ENCODE data around the gene GRB10. TPM values are rescaled to one million over a fixed set of nuclear protein-coding genes. Genes with fewer than 3 reads are reported as not detected.

The GRB10 gene
- total RNA-seq, 2 donors from 2014 or later = 1.1 to 1.7 TPM

DNA sequence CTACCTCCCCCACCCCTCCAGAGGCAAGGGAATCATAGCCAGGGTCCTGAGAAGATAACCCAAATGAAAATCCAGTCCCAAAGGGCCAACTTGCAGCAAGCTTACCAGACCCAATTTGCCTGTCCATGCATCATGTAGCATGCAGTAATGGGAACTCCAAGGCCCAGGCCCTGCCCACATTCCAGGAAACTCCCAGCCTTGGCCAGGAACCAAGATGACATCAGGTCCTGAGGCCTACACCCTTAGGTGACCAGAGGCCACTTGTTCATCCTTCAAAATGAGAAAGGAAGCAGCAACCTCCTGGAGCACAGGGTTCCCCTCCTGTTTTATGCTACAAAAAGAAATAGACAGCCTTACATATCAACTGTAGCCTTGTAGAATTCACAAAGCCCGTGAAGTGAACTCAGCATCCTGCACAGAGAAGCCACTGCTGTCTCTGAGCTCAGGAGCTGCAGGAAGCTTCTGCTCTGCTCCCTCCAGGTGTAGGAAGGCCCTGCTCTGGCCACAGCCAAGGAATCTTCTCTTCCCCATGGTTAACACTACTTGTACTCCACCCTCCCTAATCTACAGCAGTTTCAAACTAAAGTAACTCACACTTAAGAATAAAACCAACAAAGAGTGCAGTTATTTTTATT is 30.3 kb upstream of the GRB10 start:
- Mint-ChIP-seq H3K4me1 (no peaks in the 10 kb centered on the region), H3K27me3 (peaks cover 9% of the 10 kb centered on the region), H3K9me3 (no peaks in the 10 kb centered on the region), H3K27ac (no peak overlapping the region), H3K4me3 (no peak overlapping the region), H3K36me3 (ENCODE audit: low read depth) (no peaks in the 10 kb centered on the region)
- no peak for ATAC-seq (replicated peaks)

DNA sequence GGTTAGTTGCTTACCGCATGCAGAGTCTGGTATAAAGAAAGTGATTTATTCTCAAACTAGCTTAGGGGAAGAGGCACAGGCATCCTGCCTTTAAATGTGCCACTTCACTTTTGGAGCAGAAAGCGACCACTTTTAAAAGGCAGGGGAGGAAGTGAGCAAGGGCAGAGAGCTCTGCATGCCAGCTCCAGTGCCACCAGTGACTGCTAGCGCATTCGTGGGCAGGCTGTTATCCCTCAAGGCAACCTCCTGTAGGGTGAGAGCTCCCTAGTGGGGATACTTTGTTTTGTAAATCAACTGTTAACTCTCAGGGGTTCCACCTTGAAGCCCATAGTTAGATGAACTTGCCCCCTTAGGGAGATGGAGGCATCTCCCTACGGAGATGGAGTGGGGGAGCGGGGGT is 29.4 kb upstream of the GRB10 start:
- Mint-ChIP-seq H3K9me3 (no peaks in the 10 kb centered on the region), H3K27ac (no peak overlapping the region), H3K4me1 (no peaks in the 10 kb centered on the region), H3K36me3 (ENCODE audit: low read depth) (no peaks in the 10 kb centered on the region), H3K27me3 (peaks cover 9% of the 10 kb centered on the region), H3K4me3 (no peak overlapping the region)
- ATAC-seq (replicated peaks) = no peak

DNA sequence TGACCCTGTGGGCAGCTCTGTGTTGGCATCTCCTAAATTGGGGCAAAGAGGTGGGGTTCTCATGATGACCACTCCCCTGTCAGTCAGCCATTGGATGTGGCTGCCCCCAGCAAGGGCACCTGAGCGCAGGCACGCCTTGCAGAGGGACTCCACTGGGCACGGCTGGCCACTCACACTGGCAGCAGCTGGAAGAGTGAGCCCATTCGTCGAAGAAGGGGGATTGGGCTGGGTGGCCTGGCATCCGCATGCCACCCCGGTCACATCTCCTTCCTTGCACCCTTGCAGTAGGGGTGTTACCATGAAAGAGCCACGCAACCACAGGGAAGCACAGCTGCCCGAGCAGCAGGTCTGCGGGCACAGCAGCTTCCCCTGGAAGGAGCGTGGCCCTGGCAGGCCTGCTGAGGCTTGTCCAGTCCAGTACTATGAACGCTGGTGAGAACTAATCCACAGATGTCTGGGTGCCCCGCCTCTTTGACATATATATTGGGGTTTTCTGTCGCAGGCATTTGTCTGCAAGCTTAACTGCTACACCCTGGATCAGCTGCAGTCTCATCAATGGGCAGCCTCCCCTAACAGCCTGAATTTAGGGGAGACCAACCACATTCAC is 25.7 kb upstream of the GRB10 start:
- Mint-ChIP-seq H3K36me3 (ENCODE audit: low read depth) (no peaks in the 10 kb centered on the region), H3K4me1 (no peaks in the 10 kb centered on the region), H3K4me3 (no peak overlapping the region), H3K27me3 (peaks cover 6% of the 10 kb centered on the region), H3K9me3 (no peaks in the 10 kb centered on the region), H3K27ac (no peak overlapping the region)
- ATAC-seq (replicated peaks) = no peak

DNA sequence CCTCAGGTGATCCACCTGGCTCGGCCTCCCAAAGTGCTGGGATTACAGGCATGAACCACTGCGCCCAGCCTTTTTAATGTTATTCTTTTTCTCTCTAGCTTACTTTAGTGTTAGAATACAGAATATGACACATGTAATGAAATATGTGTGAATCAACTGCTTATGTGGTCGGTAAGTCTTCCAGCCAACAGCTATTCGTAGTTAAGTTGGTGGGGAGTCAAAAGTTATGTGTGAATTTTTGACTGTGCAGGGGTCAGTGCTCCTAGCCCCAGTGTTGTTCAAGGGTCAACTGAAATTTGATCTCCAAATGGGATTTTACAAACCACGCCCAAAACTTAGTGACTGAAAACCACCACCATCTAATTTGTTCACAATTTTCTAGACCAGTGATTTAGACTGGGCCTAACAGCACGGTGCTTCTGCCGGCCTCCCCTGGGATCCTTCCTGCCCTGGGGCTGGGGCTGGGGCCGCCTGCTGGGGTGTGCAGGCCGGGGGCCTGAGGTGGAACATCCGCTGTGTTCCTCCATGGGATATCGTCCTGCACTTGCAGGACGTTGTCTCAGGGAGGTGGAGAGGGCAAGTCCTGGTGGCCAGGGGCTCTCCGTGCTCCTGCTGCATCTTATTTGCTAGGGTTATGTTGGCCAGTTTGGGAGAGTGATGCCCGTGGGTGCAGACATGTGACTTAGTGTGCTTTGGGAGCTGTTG is 24.5 kb upstream of the GRB10 start:
- H3K27me3 Mint-ChIP-seq = peaks cover 6% of the 10 kb centered on the region
- ATAC-seq (replicated peaks) = no peak
- no peaks in the 10 kb centered on the region for H3K9me3 Mint-ChIP-seq
- H3K27ac Mint-ChIP-seq = no peak overlapping the region
- no peaks in the 10 kb centered on the region for H3K36me3 Mint-ChIP-seq (ENCODE audit: low read depth)
- no peak overlapping the region for H3K4me3 Mint-ChIP-seq
- H3K4me1 Mint-ChIP-seq = no peaks in the 10 kb centered on the region

DNA sequence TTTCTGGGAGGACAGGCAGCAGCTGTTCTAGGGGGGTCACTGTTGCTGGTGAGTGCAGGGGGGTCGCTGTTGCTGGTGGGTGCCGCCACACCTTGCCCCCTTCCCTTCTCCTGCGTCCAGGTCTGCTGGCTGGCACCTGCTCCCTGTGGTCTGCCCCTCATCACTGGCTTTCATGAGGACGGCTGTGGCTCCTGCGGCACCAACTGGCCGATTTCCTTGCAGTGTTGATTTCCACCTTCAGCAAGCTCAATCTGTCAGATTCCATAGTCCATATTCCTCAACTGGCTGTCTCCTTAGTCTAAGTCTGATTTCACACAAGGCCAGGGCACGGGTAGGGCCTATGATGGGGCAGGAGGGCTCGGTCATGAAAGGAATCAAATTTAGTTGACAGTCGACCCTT is 23.4 kb upstream of the GRB10 start:
- Mint-ChIP-seq H3K9me3 (no peaks in the 10 kb centered on the region), H3K36me3 (ENCODE audit: low read depth) (no peaks in the 10 kb centered on the region), H3K4me3 (no peak overlapping the region), H3K4me1 (no peaks in the 10 kb centered on the region), H3K27me3 (peaks cover 10% of the 10 kb centered on the region), H3K27ac (no peak overlapping the region)
- ATAC-seq (replicated peaks) = no peak

DNA sequence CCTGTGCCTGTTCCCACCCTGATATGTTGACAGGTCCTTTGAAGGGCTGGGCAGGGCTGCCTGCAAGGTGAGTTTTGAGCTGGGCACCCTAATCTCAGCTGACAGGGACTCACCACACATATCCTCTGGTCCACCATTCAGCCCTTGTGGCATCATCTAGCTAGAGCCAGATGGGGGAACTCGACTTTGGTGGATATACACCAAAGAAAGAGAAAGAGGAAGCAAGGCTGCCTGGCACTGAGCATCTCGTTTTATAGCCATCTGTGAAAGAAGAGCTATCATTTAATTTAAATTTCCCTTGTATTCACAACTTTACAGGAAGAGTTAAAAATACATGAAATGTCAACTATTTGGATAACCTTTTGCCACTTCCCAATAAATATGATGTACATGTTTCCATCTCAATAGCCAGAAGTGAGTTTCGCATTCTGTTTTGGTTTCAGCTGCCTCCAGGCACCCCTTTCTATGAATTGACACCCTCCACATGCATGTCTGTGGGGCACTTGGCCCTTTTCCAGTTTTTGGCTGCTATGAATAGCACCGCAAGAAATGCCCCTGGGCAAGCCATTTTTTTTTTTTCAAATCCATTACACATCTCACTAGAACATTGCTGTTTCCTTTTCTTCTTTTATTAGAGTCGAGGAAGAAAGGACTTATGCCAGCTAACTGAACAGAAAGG is 22.9 kb upstream of the GRB10 start:
- ATAC-seq (replicated peaks) = no peak
- no peaks in the 10 kb centered on the region for H3K36me3 Mint-ChIP-seq (ENCODE audit: low read depth)
- H3K27ac Mint-ChIP-seq = no peak overlapping the region
- H3K27me3 Mint-ChIP-seq = peaks cover 10% of the 10 kb centered on the region
- H3K4me3 Mint-ChIP-seq = no peak overlapping the region
- no peaks in the 10 kb centered on the region for H3K9me3 Mint-ChIP-seq
- no peaks in the 10 kb centered on the region for H3K4me1 Mint-ChIP-seq

DNA sequence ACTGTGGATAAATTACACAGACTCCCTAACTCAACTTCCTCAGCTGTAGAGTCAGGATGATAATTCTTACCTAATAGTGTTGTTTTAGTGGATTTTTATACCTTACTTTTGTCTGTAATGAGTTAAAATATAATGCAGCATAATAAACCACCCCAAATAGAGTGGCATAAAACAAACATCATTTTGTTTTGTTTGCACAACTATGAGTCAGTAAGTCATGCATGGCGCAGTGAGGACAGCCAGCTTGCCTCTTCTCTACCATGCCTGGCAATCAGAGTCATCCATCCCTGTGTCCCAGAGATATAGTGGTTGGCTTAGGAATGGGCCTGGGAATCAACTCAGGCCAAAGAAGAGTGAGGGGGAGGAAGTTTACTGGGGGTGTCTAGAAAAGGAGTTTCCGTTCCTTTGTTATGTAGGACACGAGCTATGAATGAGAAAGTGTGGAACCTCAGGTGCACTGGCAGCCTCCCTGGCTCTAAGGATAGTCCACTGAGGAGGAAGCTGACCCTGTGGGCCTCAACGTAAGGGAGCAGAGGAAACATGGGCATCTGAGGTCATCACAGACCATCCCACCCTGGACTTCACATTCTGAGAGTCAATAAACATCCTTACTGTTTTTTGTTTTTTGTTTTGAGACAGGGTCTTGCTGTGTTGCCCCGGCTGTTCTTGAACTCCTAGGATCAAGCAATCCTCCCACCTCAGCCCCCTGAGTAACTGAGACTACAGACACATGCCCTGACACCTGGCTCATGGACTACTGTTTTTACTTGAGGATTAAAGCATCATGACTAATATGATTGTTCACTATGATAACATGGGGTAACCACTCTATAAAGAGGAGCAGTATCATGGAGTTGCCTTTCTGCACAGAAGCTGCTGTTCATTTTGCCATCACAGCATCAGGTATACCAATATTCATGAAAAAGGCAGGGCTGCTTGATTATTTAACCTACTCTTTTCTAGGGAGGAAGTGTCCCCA is 21.0 kb upstream of the GRB10 start:
- H3K36me3 Mint-ChIP-seq (ENCODE audit: low read depth) = no peaks in the 10 kb centered on the region
- ATAC-seq (replicated peaks) = no peak
- H3K27me3 Mint-ChIP-seq = peaks cover 8% of the 10 kb centered on the region

DNA sequence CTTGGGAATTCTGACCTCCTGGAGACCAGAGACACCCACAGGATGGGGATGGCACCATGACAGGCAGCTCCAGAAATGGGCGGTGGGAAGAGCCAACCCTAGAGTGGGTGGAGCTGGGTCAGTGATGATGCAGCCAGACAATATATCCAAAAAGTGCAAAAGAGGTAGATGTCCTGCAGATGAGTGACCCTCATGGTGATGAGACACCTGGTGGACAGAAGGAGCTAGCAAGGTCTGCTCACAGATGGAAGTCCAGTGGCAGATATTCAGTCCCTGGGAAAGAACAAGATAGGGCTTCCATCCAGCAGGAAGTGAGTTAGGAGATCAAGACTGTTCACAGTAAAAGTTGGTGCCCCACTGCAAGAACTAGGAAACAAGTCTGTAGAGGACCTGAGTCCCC is 19.2 kb upstream of the GRB10 start:
- Mint-ChIP-seq H3K36me3 (ENCODE audit: low read depth) (no peaks in the 10 kb centered on the region), H3K27me3 (peaks cover 8% of the 10 kb centered on the region), H3K4me1 (no peaks in the 10 kb centered on the region), H3K9me3 (peaks cover 6% of the 10 kb centered on the region), H3K27ac (no peak overlapping the region), H3K4me3 (no peak overlapping the region)
- ATAC-seq (replicated peaks) = no peak

More for the DNA sequence above, 21.0 kb upstream of the GRB10 start:
- no peaks in the 10 kb centered on the region for H3K4me1 Mint-ChIP-seq
- no peak overlapping the region for H3K4me3 Mint-ChIP-seq
- no peak overlapping the region for H3K27ac Mint-ChIP-seq
- peaks cover 1% of the 10 kb centered on the region for H3K9me3 Mint-ChIP-seq

DNA sequence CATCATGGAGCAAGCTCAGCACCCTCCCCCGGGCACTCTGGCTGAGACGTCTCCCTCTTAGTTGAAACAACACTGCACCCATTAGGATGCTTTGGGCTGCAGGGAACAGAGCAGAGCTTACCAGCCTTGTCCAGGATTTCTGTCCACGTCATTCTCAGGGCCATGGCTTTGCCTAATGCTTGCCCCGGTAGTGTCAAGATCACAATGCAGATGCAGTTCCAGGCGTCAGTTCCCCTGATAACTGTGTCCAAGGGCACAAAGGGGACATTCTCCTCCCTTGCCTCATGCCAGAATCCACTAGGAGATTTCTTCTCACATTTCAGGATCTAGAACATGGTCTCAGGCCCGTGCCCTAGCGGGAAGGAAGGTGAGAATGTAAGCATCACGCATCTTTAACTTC is 17.2 kb upstream of the GRB10 start:
- H3K4me1 Mint-ChIP-seq = no peaks in the 10 kb centered on the region
- H3K36me3 Mint-ChIP-seq (ENCODE audit: low read depth) = no peaks in the 10 kb centered on the region
- no peak overlapping the region for H3K27ac Mint-ChIP-seq
- peaks cover 14% of the 10 kb centered on the region for H3K27me3 Mint-ChIP-seq
- H3K4me3 Mint-ChIP-seq = no peak overlapping the region
- no peak for ATAC-seq (replicated peaks)
- peaks cover 6% of the 10 kb centered on the region for H3K9me3 Mint-ChIP-seq

DNA sequence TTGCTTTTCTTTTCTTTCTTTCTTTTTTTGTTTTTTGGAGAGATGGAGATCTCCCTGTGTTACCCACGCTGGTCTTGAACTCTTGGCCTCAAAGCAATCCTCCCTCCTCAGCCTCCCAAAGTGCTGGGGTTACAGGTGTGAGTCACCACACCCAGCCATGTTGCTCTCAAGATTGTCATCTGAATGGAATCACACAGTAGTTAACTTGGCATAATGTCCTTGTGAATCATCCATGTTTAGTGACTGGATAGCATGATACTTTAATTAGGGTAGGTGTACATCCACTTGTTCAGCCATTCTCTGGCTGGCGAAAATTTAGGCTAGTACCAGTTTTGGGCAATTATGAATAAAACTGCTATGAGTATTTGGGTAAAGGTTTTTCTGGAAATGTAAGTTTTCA is 15.4 kb upstream of the GRB10 start:
- H3K9me3 Mint-ChIP-seq = peaks cover 6% of the 10 kb centered on the region
- no peaks in the 10 kb centered on the region for H3K36me3 Mint-ChIP-seq (ENCODE audit: low read depth)
- no peaks in the 10 kb centered on the region for H3K4me1 Mint-ChIP-seq
- no peak overlapping the region for H3K4me3 Mint-ChIP-seq
- no peak for ATAC-seq (replicated peaks)
- H3K27me3 Mint-ChIP-seq = peaks cover 18% of the 10 kb centered on the region
- no peak overlapping the region for H3K27ac Mint-ChIP-seq

DNA sequence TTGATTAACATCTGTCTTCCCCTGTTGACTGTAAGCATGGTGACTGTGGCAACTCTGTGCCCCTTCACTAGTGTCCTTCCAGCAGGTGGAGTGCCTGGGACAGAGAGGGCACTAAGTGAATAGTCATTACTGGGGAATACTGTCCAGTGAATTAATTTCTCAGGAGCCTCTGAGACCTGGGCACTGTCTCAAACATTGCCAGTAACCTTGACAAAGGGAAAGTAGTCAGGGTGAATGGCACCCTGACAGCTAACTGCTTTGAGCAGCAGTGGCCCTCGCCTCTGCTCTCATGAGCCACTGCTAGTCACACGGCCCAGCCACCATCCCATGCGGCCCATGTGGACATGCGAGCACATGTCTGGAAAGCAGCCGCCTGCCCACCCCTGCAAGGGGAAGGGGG is 13.1 kb upstream of the GRB10 start:
- no peak for ATAC-seq (replicated peaks)
- Mint-ChIP-seq H3K4me1 (no peaks in the 10 kb centered on the region), H3K27me3 (peaks cover 18% of the 10 kb centered on the region), H3K9me3 (peaks cover 6% of the 10 kb centered on the region), H3K4me3 (no peak overlapping the region), H3K36me3 (ENCODE audit: low read depth) (no peaks in the 10 kb centered on the region), H3K27ac (no peak overlapping the region)

DNA sequence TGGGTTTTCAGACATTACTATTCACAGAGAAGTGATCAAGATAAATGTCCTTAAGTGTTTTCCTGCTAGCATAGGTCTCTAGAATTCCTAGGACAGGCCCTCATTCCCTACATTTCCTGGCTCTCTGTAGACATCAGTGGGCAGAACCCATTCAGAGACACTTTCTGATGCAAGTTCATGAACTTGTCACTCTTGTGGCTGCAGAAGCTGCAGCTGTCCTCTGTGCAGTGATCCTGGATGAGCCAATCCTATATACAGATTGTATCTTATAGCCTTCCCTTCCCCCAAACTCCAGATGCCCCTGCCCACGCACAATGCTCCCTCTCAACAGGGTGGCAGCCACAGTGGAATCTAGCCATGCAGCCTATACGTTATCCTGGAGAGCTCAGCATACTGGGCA is 12.6 kb upstream of the GRB10 start:
- Mint-ChIP-seq H3K27ac (no peak overlapping the region), H3K36me3 (ENCODE audit: low read depth) (no peaks in the 10 kb centered on the region), H3K4me1 (no peaks in the 10 kb centered on the region), H3K4me3 (no peak overlapping the region), H3K27me3 (peaks cover 22% of the 10 kb centered on the region), H3K9me3 (peaks cover 6% of the 10 kb centered on the region)
- no peak for ATAC-seq (replicated peaks)

DNA sequence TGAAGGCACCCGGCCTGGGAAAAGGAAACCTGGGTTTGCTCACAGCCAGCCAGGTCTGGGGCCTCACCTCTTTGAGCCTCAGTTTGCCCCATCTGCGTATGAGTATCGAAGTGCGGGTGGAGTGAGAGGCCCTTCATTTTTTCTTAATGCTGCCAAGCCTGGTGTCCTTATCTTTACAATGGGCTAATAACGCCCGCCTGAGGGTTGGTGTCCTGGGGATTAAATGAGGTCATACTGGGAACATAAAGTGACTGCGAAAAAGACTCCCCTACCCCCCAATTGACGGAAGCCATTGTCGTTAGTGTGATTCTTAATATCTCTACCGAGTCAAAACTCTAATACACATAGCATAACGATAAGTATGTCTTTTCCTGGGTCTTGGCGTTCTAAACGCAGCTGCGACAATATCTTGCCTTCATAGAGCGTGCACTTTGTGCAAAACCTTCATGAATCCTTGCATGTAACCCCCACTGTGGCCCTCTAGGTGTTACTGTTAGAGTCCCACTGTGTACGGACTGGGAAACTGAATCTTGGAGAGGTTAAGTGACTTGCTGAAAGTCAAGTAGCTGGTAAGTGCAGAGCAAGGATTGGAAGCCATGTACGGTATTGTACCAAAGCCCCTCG is 11.4 kb upstream of the GRB10 start:
- Mint-ChIP-seq H3K4me1 (no peaks in the 10 kb centered on the region), H3K27me3 (peaks cover 18% of the 10 kb centered on the region), H3K4me3 (peak overlapping the region; percentile 35), H3K36me3 (ENCODE audit: low read depth) (no peaks in the 10 kb centered on the region), H3K27ac (no peak overlapping the region), H3K9me3 (peaks cover 6% of the 10 kb centered on the region)
- no peak for ATAC-seq (replicated peaks)
